Fibroblast of lung (primary cell): ENCODE data around the gene PIMREG. TPM values are rescaled to one million over a fixed set of nuclear protein-coding genes. Genes with fewer than 3 reads are reported as not detected.
A peak's percentile ranks its signal among the peaks of the same experiment; 100 is the strongest.

ENCODE experiments used
- DNase-seq, 2 donors: peaks; one replicate each; pipeline versions ENCODE4 v3.0.0 to v3.0.0-alpha.2; 2010; ENCODE audit warnings: low read depth in 2 of 2
- H2AFZ ChIP-seq: 2 replicates; pipeline ENCODE4 v1.5.1; 2012; ENCODE audit warnings: low read length, control low read depth, inconsistent platforms
- H3K27ac ChIP-seq: 2 replicates; pipeline ENCODE4 v1.5.1; 2011; ENCODE audit warnings: low read length, control low read depth; ENCODE audit not compliant: insufficient read depth
- H3K27me3 ChIP-seq: 2 replicates; pipeline ENCODE4 v1.5.1; 2011; ENCODE audit warnings: mild to moderate bottlenecking, low read length; ENCODE audit not compliant: control insufficient read depth, insufficient read depth
- H3K36me3 ChIP-seq: 2 replicates; pipeline ENCODE4 v1.5.1; 2011; ENCODE audit warnings: low read length; ENCODE audit not compliant: control insufficient read depth, insufficient read depth
- H3K4me1 ChIP-seq: 2 replicates; pipeline ENCODE4 v1.5.1; 2011; ENCODE audit warnings: low read length; ENCODE audit not compliant: control insufficient read depth, insufficient read depth; ENCODE audit errors: extremely low read depth
- H3K4me2 ChIP-seq: 2 replicates; pipeline ENCODE4 v1.5.1; 2011; ENCODE audit warnings: low read length, control low read depth; ENCODE audit not compliant: insufficient read depth; ENCODE audit errors: extremely low read depth
- H3K4me3 ChIP-seq, 4 experiments: fragments of 200-600 bp in 1 of 4; sonication (generic) in 1 of 4; replicated peaks in 1 of 4; 2 replicates each; pipeline ENCODE4 v1.5.1; 2011 to 2016; ENCODE audit warnings: low read length in 4 of 4, low read depth in 3 of 4, mild to moderate bottlenecking in 3 of 4, control low read depth in 2 of 4, inconsistent platforms in 1 of 4, mixed read lengths in 1 of 4; ENCODE audit not compliant: insufficient read depth in 1 of 4; ENCODE audit errors: control extremely low read depth in 1 of 4
- H3K79me2 ChIP-seq: 2 replicates; pipeline ENCODE4 v1.5.1; 2012; ENCODE audit warnings: mild to moderate bottlenecking, low read length, inconsistent platforms; ENCODE audit not compliant: control insufficient read depth, insufficient read depth
- H3K9ac ChIP-seq: 2 replicates; pipeline ENCODE4 v1.5.1; 2011; ENCODE audit warnings: mild to moderate bottlenecking, low read length, control low read depth; ENCODE audit not compliant: insufficient read depth
- H3K9me3 ChIP-seq: 2 replicates; pipeline ENCODE4 v1.5.1; 2012; ENCODE audit warnings: low read depth, low read length; ENCODE audit not compliant: control insufficient read depth, insufficient read depth
- H4K20me1 ChIP-seq: 2 replicates; pipeline ENCODE4 v1.5.1; 2011; ENCODE audit warnings: low read length; ENCODE audit not compliant: control insufficient read depth, insufficient read depth; ENCODE audit errors: extremely low read depth
- EZH2 ChIP-seq: IDR thresholded peaks from 2 replicates; pipeline ENCODE4 v1.5.1; 2012; ENCODE audit warnings: low read length, control low read depth, mild to moderate bottlenecking; ENCODE audit errors: missing control alignments
- polyA plus RNA-seq, 2 donors: library from polyadenylated mRNA; depleted of rRNA in 1 of 2; stranded (reverse) in 1 of 2; unstranded in 1 of 2; fragments of >200 nt; gene quantifications; 2 replicates each; pipeline ENCODE4 v1.2.1, GENCODE V29; 2011 to 2012; ENCODE audit warnings: missing spikeins in 1 of 2
- total RNA-seq: library from RNA; depleted of rRNA; stranded (reverse); fragments of >200 nt; gene quantifications from 2 replicates; pipeline ENCODE4 v1.2.1, GENCODE V29; 2014
- TF ChIP-seq, protein P1 (sequence below), 2 donors: IDR thresholded peaks in 1 of 2; conservative IDR thresholded peaks in 1 of 2; 1 replicate in 1 of 2; 2 replicates in 1 of 2; pipeline ENCODE4 v1.5.1; 2011 to 2012; ENCODE audit warnings: low read length in 2 of 2, control low read depth in 1 of 2, inconsistent platforms in 1 of 2, low read depth in 1 of 2, mild to moderate bottlenecking in 1 of 2

Gene PIMREG
- total and polyA plus RNA-seq, 2 donors (not counting 1 experiment from before 2014, with no cell fraction given), result 6.5 to 10.6 TPM

- DNase-seq, result no peak
- no peaks in the 10 kb centered on the region for H3K36me3 ChIP-seq
- no peak overlapping the region for H3K27ac ChIP-seq
- H3K79me2 ChIP-seq, result no peaks in the 10 kb centered on the region
- H2AFZ ChIP-seq, result no peak overlapping the region
- H3K27me3 ChIP-seq, result no peaks in the 10 kb centered on the region
- H3K4me3 ChIP-seq, result no peak overlapping the region
- no peaks in the 10 kb centered on the region for H3K4me1 ChIP-seq
- TF ChIP-seq, protein P1, sequence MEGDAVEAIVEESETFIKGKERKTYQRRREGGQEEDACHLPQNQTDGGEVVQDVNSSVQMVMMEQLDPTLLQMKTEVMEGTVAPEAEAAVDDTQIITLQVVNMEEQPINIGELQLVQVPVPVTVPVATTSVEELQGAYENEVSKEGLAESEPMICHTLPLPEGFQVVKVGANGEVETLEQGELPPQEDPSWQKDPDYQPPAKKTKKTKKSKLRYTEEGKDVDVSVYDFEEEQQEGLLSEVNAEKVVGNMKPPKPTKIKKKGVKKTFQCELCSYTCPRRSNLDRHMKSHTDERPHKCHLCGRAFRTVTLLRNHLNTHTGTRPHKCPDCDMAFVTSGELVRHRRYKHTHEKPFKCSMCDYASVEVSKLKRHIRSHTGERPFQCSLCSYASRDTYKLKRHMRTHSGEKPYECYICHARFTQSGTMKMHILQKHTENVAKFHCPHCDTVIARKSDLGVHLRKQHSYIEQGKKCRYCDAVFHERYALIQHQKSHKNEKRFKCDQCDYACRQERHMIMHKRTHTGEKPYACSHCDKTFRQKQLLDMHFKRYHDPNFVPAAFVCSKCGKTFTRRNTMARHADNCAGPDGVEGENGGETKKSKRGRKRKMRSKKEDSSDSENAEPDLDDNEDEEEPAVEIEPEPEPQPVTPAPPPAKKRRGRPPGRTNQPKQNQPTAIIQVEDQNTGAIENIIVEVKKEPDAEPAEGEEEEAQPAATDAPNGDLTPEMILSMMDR (conservative IDR thresholded peaks at IDR 0.05 in 1 of 2, IDR thresholded peaks at IDR 0.05 in 1 of 2; ENCODE audit: low read depth in 1 of 2, low read length in 2 of 2), result no peak
- no peaks in the 10 kb centered on the region for H4K20me1 ChIP-seq
- H3K4me2 ChIP-seq, result no peak overlapping the region
- H3K9ac ChIP-seq, result no peak overlapping the region
- no peaks in the 10 kb centered on the region for H3K9me3 ChIP-seq
Measured at GRCh38 chr17:6408276-6408675, 36.0 kb upstream of the PIMREG start.

DNA sequence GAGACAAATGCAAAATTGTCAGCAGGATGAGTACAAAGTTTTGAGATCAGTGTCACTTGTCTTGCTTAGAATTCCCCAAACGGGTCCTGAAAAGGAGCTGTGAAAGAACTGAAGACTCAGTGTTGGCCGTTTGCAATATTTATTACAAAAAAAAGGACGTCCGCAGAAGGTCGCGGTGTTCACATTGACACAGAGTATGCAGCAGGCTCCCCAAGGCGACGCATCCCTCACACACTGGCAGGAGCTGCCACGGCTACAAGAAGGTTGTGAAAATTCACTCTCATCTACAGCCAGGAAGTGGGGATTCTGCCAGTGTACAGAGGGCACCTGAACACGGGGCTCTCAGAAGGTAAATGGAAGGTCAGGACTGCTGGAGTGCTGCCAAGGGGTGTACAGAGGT is 35.5 kb upstream of the PIMREG start:
- H3K4me1 ChIP-seq, result no peaks in the 10 kb centered on the region
- no peaks in the 10 kb centered on the region for H3K79me2 ChIP-seq
- no peak for DNase-seq
- H3K27ac ChIP-seq, result no peak overlapping the region
- H3K4me2 ChIP-seq, result no peak overlapping the region
- TF ChIP-seq, protein P1 (conservative IDR thresholded peaks at IDR 0.05 in 1 of 2, IDR thresholded peaks at IDR 0.05 in 1 of 2; ENCODE audit: low read depth in 1 of 2, low read length in 2 of 2), result no peak
- no peak for TF ChIP-seq EZH2
- H3K27me3 ChIP-seq, result no peaks in the 10 kb centered on the region
- no peaks in the 10 kb centered on the region for H3K36me3 ChIP-seq
- H3K9me3 ChIP-seq, result no peaks in the 10 kb centered on the region
- no peak overlapping the region for H3K9ac ChIP-seq
- H2AFZ ChIP-seq, result no peak overlapping the region
- no peak overlapping the region for H3K4me3 ChIP-seq
- no peaks in the 10 kb centered on the region for H4K20me1 ChIP-seq

GRCh38 chr17:6413065-6413464 is 31.2 kb upstream of the PIMREG start:
- H3K79me2 ChIP-seq, result no peaks in the 10 kb centered on the region
- no peak overlapping the region for H3K4me2 ChIP-seq
- no peaks in the 10 kb centered on the region for H3K9me3 ChIP-seq
- TF ChIP-seq, protein P1 (conservative IDR thresholded peaks at IDR 0.05 in 1 of 2, IDR thresholded peaks at IDR 0.05 in 1 of 2; ENCODE audit: low read depth in 1 of 2, low read length in 2 of 2), result peak; percentile 44 to 55
- no peak for TF ChIP-seq EZH2
- no peak overlapping the region for H3K4me3 ChIP-seq
- no peak overlapping the region for H3K27ac ChIP-seq
- DNase-seq, result peak; percentile 42 to 65
- no peaks in the 10 kb centered on the region for H3K36me3 ChIP-seq
- H3K27me3 ChIP-seq, result no peaks in the 10 kb centered on the region
- no peaks in the 10 kb centered on the region for H4K20me1 ChIP-seq
- no peak overlapping the region for H2AFZ ChIP-seq
- no peaks in the 10 kb centered on the region for H3K4me1 ChIP-seq
- H3K9ac ChIP-seq, result no peak overlapping the region
